Loucy (cell line): ENCODE measurements around the gene IGFBP2.

Experiments
- EZH2phosphoT487 ChIP-seq: fragments of 200-600 bp; IDR thresholded peaks from 2 replicates; pipeline ENCODE4 v1.6.1; 2018; ENCODE audit warnings: antibody characterized with exemption, mild to moderate bottlenecking, moderate library complexity, borderline replicate concordance
- TF ChIP-seq, protein P1 (sequence below): fragments of 200-600 bp; sonication (generic); conservative IDR thresholded peaks from 2 replicates; pipeline ENCODE4 v1.5.1; 2014; ENCODE audit warnings: mild to moderate bottlenecking, antibody characterized with exemption, low read length

DNA sequence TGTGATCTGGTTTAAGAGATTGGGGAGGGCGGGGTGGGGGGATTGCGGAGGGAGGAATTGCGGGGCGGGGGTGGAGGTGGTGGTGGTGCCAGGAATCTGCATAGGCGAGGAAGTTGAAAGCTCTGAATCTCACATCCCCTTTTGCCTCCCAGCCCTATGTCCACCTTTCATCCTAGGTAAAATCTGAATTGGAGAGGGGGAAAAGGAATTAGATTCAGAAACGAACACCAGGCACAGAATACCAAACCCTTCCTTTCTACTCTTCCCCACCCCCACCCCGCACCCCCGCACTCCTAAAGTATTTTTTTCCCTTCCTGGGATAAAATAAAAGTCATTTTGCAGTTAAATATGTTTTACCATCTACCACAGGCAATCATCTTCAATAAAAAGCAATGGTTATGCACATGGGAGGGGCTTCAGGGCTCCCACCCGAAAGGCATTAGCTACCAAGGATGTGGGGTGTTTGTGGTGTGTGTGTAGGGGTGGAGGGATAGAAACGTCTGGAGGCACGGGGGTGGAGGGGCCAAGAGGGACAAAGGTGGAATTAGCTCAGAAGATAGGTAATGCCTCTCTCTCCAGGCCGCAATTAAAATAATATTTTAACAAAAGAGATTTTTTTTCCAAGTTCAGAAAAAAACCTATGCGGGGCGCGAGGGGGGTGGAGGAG lies 60.3 kb downstream of the IGFBP2 start:
- TF ChIP-seq, protein P1, sequence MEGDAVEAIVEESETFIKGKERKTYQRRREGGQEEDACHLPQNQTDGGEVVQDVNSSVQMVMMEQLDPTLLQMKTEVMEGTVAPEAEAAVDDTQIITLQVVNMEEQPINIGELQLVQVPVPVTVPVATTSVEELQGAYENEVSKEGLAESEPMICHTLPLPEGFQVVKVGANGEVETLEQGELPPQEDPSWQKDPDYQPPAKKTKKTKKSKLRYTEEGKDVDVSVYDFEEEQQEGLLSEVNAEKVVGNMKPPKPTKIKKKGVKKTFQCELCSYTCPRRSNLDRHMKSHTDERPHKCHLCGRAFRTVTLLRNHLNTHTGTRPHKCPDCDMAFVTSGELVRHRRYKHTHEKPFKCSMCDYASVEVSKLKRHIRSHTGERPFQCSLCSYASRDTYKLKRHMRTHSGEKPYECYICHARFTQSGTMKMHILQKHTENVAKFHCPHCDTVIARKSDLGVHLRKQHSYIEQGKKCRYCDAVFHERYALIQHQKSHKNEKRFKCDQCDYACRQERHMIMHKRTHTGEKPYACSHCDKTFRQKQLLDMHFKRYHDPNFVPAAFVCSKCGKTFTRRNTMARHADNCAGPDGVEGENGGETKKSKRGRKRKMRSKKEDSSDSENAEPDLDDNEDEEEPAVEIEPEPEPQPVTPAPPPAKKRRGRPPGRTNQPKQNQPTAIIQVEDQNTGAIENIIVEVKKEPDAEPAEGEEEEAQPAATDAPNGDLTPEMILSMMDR, result no peak
- no peak for TF ChIP-seq EZH2phosphoT487
